OCI-LY3 (cell line): ENCODE measurements around the gene DCAF10.

ENCODE experiments used
- H2AFZ ChIP-seq: fragments of 200-600, 300-600 bp; shearing (Covaris generic); 2 replicates; pipeline ENCODE4 v1.6.0; 2014; ENCODE audit warnings: antibody characterized with exemption, low read depth, low read length
- H3K27ac ChIP-seq: fragments of 200-600, 300-600 bp; sonication (generic); 2 replicates; pipeline ENCODE4 v1.5.1; 2014; ENCODE audit warnings: mild to moderate bottlenecking, low read length, moderate library complexity, mixed read lengths
- H3K27me3 ChIP-seq: fragments of 200-600, 300-600 bp; sonication (generic); 2 replicates; pipeline ENCODE4 v1.6.1; 2014; ENCODE audit warnings: low read depth, low read length, mixed read lengths
- H3K36me3 ChIP-seq: fragments of 200-600, 300-600 bp; sonication (generic); replicated peaks from 2 replicates; pipeline ENCODE3; 2014; ENCODE audit warnings: low read depth, low read length, mixed read lengths
- H3K4me1 ChIP-seq: fragments of 300-600, 200-600 bp; sonication (generic); 2 replicates; pipeline ENCODE4 v1.6.1; 2014; ENCODE audit warnings: low read length, mixed read lengths
- H3K4me2 ChIP-seq: fragments of 200-600, 300-600 bp; sonication (generic); 2 replicates; pipeline ENCODE4 v1.6.1; 2014; ENCODE audit warnings: low read length, mixed read lengths
- H3K4me3 ChIP-seq: fragments of 300-600, 200-600 bp; sonication (generic); 2 replicates; pipeline ENCODE4 v1.5.1; 2014; ENCODE audit warnings: antibody characterized with exemption, mild to moderate bottlenecking, low read length, moderate library complexity
- H3K79me2 ChIP-seq: fragments of 300-600, 200-600 bp; shearing (Covaris generic); 2 replicates; pipeline ENCODE4 v1.6.1; 2014; ENCODE audit warnings: mild to moderate bottlenecking, low read length, mixed read lengths
- H3K9ac ChIP-seq: fragments of 300-600, 200-600 bp; shearing (Covaris generic); 2 replicates; pipeline ENCODE4 v1.6.0; 2014; ENCODE audit warnings: mild to moderate bottlenecking, low read length, moderate library complexity
- H3K9me3 ChIP-seq: fragments of 200-600, 300-600 bp; shearing (Covaris generic); 2 replicates; pipeline ENCODE4 v1.6.1; 2014; ENCODE audit warnings: low read length, mixed read lengths; ENCODE audit not compliant: insufficient read depth
- H4K20me1 ChIP-seq: fragments of 200-600, 300-600 bp; sonication (generic); 2 replicates; pipeline ENCODE4 v1.6.1; 2016; ENCODE audit warnings: low read length, mixed read lengths; ENCODE audit not compliant: insufficient read depth
- CTCF ChIP-seq: fragments of 200-600, 300-600 bp; sonication (generic); IDR thresholded peaks from 2 replicates; pipeline ENCODE4 v1.5.1; 2014; ENCODE audit warnings: antibody characterized with exemption, low read length, low read depth
- EZH2phosphoT487 ChIP-seq: fragments of 200-600 bp; shearing (Covaris generic); IDR thresholded peaks from 2 replicates; pipeline ENCODE4 v1.6.1; 2018; ENCODE audit warnings: antibody characterized with exemption, mixed run types, low read depth

The DCAF10 gene

DNA sequence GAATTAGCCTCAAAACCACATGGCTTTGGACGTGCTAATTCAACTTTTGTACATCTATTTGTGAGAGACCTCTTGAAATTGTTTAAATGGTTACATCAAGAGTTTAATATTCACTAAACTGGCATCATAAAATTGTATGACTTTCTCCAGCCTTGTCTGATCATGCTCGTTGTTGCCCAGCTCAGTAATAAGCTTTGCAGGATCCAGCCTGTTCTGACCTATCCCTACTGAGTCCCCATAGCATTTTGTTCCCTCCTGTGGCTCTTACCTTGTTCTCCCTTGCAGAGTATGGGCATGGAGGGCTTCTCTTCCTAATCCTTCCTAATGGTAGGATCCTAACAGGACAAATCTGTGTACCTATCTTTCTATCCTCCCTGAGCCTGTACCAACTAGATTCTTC lies 22.1 kb upstream of the DCAF10 start:
- no peaks in the 10 kb centered on the region for H3K9me3 ChIP-seq
- H3K4me2 ChIP-seq, result no peak overlapping the region
- no peak overlapping the region for H3K4me3 ChIP-seq
- no peak overlapping the region for H3K9ac ChIP-seq
- no peak overlapping the region for H2AFZ ChIP-seq
- no peak overlapping the region for H3K27ac ChIP-seq
- H3K79me2 ChIP-seq, result peaks cover 30% of the 10 kb centered on the region
- no peaks in the 10 kb centered on the region for H3K27me3 ChIP-seq
- H3K4me1 ChIP-seq, result peaks cover 12% of the 10 kb centered on the region; the same call in 1 of the 2 replicates
- no peaks in the 10 kb centered on the region for H4K20me1 ChIP-seq
- peaks cover 80% of the 10 kb centered on the region for H3K36me3 ChIP-seq
- TF ChIP-seq EZH2phosphoT487, result no peak
- TF ChIP-seq CTCF, result no peak

- TF ChIP-seq EZH2phosphoT487 (no peak), CTCF (no peak)
- Histone ChIP-seq H3K9ac (peak overlapping the region; percentile 85), H3K27ac (peak overlapping the region; percentile 53; the same call in 1 of the 2 replicates), H3K9me3 (no peaks in the 10 kb centered on the region), H3K4me3 (peak overlapping the region; percentile 97), H3K36me3 (peaks cover 42% of the 10 kb centered on the region), H3K4me2 (peak overlapping the region; percentile 85), H2AFZ (no peak overlapping the region), H3K4me1 (peaks cover 21% of the 10 kb centered on the region), H3K27me3 (no peaks in the 10 kb centered on the region), H3K79me2 (peaks cover 53% of the 10 kb centered on the region), H4K20me1 (no peaks in the 10 kb centered on the region)
These were observed 16.3 kb upstream of the DCAF10 start for GRCh38 chr9:37784291-37784615.

DNA sequence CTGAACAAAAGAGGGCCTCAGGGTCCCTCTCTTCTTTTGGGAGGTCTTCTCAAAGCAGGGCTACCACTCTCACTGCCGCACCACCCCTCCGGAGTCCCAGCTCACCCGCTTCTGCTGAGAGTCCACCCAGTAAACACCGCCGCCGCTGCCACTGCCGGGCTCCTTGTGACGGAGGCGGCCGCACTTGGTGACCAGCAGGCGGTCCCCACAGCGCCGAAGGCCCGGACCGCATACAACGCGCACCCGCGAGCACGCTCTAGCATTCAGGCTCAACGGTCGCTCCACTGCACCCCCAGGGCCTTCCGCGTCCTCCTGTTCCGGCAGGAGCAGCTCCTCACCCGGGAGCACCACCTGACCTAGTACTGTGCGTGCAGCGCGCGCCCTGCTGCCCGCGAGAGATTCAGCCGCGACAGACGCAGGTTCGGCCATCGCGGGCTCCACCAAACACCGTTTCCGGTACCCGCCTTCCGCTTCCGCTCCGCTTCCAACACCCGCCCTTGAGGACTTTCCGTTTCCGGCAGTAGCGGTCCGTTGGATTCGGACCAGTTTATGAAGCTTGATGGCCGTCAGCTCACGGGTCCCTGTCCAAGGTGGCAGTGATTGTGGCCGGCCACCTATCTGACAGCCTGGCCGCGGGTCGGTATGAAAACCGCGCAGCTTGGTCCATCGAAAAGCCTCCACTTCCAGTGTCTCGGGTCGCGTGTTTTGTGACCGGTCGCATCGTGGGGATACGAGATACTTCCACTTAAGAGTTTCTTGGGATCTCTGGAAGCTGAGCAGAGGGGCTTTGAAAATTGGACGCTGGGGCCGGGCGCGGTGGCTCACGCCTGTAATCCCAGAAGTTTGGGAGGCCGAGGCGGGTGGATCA lies 15.7 kb upstream of the DCAF10 start, which contains the start of gene EXOSC3:
EXOSC3 (minus strand) TSS at position 449 of the 868 bp plus-strand sequence; CDS start at position 429, 20 bp downstream.
- Histone ChIP-seq H4K20me1 (no peaks in the 10 kb centered on the region), H3K4me2 (peak within 1 kb of the TSS; percentile 85), H3K36me3 (peaks cover 36% of the 10 kb centered on the region), H3K27ac (peak within 1 kb of the TSS; percentile 53), H2AFZ (peak within 1 kb of the TSS; percentile 86), H3K9ac (peak within 1 kb of the TSS; percentile 85), H3K9me3 (no peaks in the 10 kb centered on the region), H3K4me3 (peak within 1 kb of the TSS; percentile 97), H3K79me2 (peaks cover 53% of the 10 kb centered on the region), H3K27me3 (no peaks in the 10 kb centered on the region), H3K4me1 (peaks cover 21% of the 10 kb centered on the region)
- no peak for TF ChIP-seq EZH2phosphoT487
- no peak for TF ChIP-seq CTCF

DNA sequence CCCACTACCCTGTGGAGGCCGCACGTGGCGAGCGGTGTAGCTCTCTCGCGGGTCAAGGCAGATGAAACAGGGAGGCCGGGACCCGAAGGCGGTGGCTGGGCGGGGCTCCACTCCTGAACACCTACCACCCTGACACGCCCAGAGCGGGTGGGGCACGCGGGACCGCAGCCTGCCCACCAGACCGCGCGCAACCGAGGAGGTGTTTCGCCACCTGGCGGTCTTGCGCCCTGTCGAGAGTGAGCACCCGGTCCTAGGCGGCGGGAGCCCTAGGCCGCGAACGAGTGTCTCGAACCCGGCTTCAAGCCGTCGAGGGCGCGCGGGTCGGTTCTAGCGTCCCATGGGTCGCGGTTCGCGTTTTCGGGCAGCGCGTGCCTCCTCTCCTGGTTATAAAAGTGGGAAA lies 13.5 kb upstream of the DCAF10 start:
- no peak for TF ChIP-seq EZH2phosphoT487
- no peak for TF ChIP-seq CTCF
- H3K4me2 ChIP-seq, result no peak overlapping the region

More for the DNA sequence above, 13.5 kb upstream of the DCAF10 start:
- Histone ChIP-seq H3K9ac (no peak overlapping the region), H3K27me3 (no peaks in the 10 kb centered on the region), H2AFZ (no peak overlapping the region), H3K27ac (no peak overlapping the region), H3K36me3 (peaks cover 14% of the 10 kb centered on the region), H3K9me3 (no peaks in the 10 kb centered on the region), H3K4me1 (peaks cover 21% of the 10 kb centered on the region), H4K20me1 (no peaks in the 10 kb centered on the region), H3K79me2 (peaks cover 38% of the 10 kb centered on the region), H3K4me3 (no peak overlapping the region)
